ENCODE data around the gene FAM13A.
A peak's percentile ranks its signal among the peaks of the same experiment; 100 is the strongest.

FAM13A gene

DNA sequence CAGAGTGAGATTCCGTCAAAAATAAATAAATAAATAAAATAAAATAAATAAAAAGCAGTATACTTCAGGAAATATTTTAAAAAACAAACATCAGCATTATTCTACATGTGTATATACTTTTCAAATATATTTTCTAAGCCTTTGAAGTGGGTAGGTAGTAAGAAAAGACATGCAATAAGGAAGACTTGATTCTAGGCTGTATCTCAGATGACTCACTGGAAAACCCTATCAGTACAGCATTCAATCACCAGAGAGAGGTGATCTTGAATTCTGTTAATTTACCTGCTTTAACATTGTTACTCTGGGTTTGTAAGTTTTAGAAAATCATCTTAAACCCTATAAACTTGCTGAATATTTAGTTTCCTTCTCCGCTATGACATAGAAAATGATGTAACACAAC is 252.8 kb downstream of the FAM13A start:
- DNase-seq, result no peak

DNA sequence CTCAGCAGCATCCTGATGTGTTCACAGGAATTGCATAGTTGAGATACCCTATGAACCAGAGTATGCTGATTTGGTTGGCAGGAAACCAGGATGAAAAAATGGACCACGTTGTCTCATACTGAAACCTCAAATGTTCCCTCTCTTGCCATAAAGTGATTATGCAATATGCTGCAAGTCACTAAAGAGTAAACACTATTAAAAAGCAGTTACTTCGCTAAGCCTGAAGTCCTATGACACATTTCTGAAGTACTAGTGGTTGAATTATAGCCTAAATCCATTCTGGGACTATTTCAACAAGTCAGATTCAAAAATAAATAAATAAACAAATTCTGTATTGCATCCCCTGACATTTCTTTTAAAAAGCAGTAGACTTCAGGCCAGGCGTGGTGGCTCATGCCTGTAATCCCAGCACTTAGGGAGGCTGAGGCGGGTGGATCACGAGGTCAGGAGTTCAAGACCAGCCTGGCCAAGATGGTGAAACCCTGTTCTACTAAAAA is 253.3 kb downstream of the FAM13A start:
- DNase-seq, result peak; percentile 93

DNA sequence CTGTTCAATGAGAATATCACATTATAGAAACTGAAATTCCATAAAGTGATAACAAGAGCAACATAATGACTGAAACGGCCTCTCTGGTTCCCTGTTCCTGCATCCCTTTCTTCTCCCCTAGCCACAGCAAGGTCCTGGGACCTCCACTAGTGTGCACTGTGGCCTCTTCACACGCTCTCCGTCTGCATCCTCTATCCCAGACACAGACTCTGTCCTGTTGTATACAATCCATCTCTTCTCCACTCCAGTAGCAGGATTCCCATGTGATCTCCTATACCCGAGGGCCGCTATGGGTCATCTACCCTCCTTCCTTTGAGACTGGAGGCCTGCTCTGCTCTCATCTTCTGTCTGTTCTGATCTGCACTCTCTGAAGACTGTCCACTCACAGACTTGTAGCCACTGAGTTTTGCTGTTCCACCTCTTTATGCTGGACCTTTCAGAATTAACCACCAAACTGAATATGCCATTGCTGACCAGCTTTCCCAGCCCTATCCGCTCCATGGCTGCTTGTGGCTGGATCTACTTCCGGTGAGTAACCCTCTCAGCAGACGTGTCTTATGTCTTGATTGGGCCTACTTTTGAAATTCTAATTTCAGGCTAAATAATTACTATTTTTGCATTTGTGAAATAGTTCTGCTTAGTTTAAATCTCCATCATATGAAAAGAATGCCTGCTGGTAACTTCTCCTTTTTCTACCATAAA is 254.2 kb downstream of the FAM13A start:
- DNase-seq, result no peak

DNA sequence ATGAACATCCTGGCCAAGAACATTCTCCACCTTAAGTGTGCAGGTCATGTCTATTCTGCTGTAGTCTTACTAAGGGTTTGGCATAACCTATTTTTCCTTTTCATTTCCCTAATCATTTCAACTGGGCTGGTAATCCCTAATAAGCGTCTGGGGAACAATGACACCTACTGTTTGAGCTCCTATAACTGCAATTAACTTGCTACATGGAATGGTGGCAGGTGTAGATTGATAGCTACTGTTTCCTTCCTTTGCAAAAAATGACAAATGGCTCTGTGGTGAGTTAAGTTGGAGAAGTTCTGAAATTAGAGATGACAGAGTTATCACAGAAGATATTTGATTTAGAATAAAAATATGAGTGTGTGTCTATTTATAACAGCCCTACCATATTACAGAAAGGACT is 254.8 kb downstream of the FAM13A start:
- DNase-seq, result no peak

DNA sequence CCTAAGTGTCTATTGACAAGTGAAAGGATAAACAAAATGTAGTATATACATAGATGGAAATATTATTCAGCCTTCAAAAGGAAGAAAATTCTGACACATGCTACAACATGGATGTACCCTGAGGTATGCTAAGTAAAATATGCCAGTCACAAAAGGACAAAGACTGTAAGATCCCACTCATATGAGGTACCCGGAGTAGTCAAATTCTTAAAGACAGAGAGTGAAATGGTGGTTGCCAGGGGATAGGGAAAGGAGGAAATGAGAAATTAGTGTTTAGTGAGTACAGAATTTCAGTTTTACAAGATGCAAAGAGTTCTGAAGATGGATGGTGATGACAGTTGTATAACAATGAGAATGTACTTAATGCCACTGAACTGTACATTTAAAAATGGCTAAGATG is 257.1 kb downstream of the FAM13A start:
- no peak for DNase-seq

DNA sequence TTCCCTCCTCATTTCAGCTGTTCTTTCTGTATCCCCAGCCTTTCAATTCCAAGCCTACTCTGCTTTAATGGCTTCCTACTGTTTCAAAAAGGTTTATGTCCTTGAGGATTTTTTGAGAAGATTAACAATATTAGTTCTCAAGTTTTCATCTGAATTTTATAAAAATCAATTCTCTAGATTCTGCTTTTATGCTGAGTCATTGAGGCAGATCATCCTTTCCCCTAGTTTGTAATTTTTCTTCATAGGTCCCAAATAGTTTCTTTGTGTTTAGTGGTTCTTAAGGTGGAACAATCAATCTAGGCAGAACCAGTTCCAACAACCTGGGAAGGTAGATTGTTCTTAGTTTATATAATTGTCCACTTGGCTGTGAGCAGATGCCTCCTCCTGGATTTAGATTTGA is 259.3 kb downstream of the FAM13A start:
- DNase-seq, result no peak

DNA sequence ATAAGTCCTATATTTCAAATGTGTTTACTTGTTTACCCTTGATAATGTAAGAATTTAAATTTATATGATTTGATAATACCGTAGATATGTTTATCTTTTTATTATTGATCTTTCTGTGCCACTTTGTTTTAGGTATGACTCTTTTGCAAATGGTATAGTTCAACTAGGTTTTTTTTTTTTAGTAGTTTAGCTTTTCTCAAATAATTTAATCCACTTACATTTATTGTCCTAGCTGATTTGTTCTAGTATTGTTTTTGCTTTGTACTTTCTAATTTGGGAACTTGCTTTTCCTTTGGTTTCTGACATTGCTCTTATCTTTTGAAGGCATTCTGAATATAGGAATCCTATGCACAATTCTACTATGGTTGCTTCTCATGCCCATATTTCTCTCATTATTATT is 260.4 kb downstream of the FAM13A start:
- DNase-seq, result no peak

DNA sequence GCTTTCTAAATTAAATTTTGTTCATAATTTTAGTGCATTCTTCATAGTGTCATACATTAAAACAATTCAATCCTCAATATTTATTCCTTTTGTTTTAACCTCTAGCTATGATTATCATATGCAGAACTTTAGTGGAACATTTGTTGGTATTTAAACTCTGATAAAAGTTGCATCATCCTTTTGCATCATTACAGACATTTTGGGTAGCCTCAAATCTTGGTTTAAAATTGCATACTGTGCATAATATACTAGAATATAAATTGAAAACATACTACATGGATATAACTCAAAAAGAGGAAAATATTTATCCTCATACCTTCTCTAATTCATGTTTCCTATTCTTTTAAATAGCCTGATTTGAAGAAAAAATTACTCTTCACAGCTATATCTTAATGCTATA is 262.0 kb downstream of the FAM13A start:
- no peak for DNase-seq

DNA sequence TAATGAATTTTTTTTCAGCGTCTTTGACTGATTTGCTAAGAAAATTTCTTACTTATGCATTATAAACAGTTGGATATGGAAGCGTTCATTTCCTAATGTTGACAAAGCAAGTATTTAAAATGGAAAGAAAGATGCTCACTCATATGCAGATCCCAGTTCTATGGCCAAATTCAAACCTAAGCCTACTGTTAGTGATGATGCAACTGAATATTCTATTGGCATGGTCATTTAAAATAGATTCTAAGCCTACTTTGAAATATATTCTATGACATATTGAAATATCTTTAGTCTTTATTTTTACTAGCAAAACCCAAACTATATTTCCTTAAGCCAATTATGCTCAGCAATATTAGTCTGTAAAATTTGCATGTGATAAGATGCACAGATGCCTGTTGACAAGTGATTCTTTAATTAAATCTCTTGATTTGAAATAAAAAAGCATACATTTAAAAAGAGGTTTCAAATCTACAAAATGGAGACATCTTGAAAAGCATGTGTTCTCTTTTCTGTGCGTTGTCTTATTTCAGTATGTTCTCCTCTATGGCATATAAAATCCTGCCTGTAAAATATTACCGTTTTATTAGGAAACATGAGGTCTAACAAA is 262.8 kb downstream of the FAM13A start:
- DNase-seq, result no peak

DNA sequence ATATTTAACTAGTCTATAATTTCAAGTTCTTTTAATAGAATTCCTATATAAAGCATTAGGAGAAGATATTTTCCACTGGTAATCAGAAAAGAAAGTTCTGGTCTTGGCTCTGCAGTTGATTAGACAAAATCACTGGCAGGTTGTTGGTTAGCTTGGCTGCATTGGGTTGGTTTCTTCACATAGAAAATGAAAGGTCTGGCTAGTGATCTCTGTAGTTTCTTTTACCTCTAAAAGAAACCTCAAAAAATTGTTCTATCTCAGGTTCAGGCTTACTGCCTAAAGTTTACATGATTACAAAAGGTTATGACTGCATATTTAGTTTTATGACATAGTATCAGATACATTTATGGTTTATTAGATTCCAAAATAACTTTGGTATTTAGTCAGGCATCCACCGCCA is 263.5 kb downstream of the FAM13A start:
- DNase-seq, result no peak

DNA sequence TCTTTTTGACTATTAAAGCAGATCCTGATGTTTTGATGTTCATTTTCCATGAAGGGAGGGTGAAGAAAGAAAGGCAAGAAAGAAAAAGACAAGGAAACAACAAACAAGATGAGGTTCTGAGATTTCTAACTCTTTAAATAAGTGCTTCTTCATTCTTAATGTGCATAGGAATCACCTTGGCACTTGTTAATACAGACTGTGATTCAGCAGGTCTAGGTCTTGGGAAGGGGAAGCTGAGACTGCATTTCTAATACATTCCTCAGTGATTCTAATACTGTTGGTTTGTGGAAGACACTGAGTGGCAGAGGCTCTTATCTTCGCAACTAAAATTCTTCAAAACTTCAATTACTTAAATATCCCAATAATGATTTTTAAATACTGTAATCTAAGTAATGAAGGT is 264.2 kb downstream of the FAM13A start:
- peak; percentile 52 for DNase-seq

DNA sequence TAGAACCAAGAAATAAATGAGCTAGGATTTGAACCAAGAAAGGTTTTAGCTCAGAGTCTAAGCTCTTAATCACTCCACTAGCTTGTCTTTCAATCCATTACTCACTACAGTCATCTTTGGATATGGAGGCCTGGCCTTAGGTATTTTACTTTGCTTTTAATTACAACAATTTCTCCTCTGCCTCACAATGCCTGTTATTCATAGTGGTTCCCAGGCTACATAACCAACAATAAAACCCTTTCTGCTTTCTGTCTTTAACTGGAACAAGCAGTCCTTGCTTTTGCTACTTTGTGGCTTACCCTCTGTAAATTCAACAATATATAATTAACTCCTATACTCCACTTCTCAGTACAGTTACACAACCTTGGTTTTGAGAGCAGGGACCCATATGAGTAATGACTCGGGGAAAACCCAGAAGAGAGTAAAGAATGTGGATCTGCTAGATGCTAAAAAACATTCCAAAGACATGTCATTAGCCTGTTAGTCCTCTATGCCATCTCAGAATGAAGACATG is 264.7 kb downstream of the FAM13A start:
- peak; percentile 87 for DNase-seq

DNA sequence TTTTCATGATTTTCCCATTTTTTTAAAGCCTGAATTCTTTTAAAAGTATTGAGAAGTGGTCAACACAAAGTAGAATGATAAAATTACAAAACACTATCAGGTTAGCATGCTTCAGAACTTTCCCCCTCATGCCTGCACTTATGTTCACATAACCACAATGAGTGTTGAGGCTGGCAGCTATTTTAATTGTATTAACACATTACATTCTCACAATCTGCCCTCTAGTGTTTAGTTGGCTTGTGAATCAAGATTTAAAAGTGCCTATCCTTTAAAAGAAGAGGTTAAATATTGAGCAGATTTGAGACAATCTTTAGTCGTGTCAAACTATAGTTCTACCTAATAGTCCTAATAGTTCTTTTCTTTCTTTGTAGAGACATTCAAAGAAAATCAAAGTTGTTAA is 265.7 kb downstream of the FAM13A start:
- DNase-seq, result peak; percentile 43

DNA sequence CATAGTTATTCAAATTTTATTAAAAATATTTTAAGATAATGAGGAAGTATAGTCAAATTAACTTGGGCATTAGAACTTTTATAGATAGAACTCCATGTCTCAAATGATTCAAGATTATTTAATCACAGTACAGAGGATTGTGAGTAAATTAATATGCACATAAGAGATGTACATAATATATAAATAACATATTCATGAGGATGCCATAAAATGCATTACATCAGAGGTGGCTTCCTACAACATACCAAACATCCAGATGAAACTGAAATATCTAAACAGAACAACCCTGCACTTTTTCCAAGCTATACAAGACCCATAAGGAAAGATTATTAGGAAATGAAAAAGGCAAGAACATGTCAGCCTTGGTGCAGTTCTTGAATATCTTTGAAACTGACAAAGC is 268.1 kb downstream of the FAM13A start:
- no peak for DNase-seq

DNA sequence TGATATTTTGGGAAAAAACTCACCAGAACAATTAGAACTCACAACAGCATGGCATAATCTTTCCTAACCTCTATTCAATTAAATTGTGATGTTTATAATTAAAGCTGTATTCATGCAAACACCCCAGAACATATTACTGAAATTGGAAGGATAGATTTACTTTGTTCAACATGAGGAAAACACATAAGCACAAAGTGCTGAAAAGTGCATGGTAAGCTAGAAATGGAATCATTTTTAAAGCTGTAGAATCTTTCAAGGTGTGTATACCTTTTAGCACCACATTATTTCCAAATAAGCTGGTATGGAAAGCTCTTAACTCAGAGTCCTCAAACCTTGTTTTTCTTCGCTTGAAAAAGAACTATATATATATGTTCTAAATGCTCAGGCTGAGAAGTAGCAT is 268.6 kb downstream of the FAM13A start:
- DNase-seq, result no peak

DNA sequence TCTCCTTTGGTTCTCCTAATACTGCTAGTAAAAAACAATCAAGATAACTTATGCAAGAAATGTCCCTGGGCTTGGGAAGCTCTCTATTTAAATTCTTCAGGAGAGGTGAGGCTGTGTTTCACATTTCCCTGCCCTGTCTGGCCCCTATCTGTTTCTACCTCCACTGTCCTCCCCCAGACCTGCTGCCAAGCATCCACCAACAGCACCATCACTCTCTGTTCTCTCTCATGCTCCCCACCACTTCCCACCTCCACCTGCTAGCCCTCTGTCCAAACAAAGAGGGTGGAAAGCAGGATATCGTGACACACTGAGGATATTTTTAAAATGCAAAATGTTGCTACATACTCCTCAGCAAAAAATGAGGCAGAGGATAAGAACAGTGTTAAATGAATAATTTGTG is 271.0 kb downstream of the FAM13A start:
- DNase-seq, result no peak

DNA sequence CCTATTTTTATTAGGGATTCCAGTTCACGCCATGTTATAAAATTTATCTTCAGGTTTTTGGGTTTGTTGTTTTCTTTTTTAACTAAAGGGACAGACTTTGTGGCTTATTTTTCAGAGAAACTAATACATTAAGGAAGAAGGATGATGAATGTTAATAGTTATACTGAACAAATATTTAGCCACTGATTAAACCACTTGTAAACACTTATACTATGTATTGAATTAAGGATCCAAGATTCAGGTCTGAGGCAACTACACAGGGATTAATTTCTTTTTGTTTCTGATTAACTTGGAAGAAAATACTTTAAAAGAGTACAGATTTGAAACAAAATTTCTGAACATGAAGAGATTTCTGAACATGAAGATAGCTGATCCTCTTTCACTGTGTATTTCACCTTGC is 276.6 kb downstream of the FAM13A start:
- DNase-seq, result no peak

DNA sequence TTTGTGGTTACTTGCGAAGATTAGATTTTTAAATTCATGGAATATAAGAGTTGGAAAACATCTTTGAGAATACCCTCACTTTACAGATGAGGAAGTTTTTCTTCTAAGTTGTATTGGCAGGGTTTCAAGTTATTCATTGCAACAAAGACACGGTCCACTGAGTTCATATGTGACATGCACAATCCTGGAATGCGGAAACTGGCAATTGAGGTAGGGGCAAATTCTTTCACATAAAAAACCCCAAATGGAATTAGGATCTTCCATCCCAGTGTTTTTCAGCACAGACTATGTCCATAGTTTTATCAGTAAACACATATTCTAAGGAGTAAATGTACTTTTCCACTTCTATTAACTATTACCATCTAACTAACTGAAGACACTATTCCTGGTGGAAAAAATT is 277.6 kb downstream of the FAM13A start:
- peak; percentile 78 for DNase-seq

DNA sequence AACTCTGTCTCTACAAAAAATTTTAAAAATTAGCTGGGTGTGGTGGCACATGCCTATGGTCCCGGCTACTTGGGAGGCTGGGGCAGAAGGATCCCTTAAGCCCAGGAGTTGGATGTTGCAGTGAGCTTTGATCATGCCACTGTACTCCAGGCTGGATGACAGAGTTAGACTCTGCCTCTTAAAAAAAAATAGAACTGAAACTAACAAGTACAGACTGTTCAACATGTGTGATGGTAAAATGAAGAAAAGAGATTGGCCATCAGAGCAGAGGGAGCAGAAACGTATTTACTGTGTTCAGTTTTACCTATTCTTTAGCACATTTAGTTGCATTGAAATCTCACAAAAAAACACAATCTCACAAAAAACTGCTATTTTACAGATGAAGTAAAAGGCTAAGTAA is 281.5 kb downstream of the FAM13A start:
- DNase-seq, result no peak

DNA sequence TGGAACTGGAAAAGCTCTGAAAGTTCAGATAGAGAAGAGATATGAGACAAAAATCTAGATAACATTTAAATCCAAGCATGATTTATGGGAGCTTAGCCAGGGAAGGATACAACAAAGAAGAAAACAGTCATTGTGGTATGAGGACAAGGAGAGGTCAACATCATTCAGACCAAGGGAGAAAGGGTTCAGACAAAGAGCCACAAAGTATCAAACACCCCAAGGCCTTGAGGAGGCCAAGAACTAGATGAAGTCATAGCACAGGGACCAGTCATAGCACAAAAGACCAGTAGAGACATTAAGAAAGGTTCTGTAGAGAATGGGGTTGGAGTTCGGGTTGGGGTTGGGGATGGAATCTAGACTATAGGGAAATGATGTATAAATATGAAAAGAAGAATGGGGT is 282.0 kb downstream of the FAM13A start:
- DNase-seq, result no peak

DNA sequence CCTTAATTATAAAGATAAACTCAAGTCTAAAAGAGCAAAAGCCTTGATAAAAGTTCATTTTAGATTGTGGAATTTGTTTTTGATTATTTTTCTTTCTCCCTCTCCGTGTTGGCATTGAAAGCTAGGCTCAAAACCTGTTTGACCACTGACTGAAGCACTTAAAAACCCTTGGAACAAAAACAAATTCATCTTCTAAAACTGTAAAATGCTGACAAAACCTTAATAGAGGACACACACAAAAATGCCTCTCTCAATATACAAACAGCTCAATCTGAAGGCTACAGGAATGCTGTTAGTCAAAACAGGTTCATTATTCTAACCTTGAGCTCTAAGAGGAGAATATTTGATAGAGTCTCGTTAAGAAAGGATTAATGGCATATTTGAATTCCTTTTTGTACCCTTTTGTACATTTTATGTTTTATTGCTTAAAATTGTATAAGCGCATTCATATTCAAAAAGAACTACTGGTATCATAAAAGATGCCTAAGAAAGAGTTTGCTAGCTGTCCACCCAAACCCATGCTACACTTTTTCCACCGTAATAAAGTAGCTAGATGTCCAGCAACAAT is 285.0 kb downstream of the FAM13A start:
- DNase-seq, result no peak

DNA sequence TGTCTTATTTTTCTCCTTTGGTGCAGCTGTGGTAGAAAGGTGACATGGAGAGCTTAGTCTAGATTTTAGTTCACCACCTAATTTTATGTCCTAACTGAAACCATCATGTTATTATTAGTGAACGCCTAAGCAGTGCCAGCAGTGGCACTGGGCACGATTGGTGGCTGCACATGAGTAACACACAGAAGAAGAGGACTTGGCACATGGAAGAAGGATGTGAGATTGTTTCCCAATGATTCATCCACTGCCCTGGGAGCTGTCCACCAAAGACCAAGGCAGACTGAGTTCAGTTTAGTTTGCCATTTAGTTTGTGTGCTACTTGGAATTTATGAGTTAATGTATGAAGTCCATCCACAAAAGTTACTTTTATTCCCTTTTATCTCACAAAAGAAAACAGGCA is 291.3 kb downstream of the FAM13A start:
- peak; percentile 76 for DNase-seq

DNA sequence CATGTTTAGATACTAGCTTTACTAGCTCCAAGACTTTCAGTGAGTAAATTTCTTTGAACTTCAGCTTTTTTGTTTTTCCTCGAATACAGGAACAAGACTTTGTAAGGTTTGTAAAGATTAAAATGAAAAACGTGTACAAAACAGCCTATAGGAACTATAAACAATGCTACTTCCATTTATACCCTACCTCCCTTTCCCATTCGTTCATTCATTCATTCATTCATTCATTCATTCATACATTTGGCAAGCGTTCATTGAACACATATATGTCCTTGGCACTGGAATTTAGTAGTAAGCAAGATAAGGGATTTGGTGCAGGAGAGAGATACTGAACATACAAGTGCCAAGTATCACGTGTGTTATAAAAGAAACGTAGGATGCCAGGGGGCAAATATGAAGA is 293.9 kb downstream of the FAM13A start:
- DNase-seq, result no peak

DNA sequence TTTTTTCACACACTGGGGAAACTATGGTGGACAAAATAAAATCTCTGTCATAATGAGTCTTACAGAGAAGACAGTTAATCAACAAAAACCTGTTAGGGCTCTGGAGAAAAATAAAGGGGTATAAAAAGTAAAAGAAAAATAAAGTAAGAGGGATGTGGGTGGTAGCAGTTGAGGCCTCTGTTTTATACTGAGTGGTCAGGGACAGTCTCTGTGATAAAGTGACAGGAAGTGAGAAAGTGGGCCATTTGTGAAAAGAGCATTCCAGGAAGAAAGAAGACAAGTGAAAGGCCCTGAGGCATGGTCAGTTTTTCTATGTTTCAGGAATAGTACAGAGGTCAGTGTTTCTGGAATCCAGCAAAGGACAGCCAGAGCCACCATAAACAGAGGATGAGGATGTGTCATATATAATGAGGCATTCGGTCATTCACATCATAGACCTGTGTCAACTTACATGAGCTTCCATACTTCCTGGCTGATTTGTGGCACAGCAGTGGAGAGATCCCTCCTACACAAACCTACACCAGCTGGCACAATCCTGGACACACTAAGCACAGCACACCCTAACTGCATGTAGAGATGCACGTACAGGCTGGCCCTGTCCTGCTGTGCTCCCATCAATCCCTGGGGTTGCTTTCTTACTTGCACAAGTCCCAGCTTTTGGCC is 295.0 kb downstream of the FAM13A start:
- DNase-seq, result no peak

Measured in fibroblast of upper back skin (primary cell).